HG03571 (cell line): Measurements from ENCODE around the gene ZDHHC8.

Source experiments
- ATAC-seq: cut with Tn5 transposase; IDR thresholded peaks from one replicate; pipeline ENCODE4 v1.9.1; 2021; ENCODE audit not compliant: unreplicated experiment

ZDHHC8 gene

DNA sequence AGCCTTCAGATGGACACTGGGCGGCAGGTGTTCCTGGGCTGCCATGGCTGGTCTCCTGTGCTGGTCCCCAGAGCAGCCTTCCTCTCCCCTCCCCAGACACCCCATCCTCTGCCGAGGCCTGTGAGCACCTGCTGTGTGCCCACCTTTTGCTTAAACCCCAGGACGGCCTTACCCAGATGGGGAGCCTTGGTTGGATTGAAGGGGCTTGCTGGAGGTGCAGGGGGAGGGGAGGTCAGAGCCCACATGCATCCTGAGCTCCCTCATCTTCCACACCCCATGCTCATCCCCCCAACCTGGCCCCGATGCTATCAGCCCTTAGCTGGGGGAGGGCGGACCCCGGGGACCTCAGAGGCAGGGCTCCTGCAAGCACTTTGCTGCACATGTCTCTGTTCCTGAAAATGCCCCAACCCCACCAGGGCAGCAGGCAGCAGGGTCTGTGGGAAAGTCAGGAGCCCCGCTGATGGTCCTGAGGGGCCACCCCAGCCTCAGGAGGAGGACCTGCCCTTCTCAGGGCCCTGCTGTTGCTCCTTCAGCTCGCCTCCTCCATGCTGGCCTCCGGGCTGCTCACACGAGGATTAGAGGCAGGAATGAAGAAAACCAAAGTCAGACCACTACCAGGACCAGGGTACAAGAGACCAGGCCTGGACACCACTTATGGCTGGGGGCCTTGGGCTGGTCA is 60.8 kb downstream of the ZDHHC8 start:
- ATAC-seq: no peak

GRCh38 chr22:20192972-20193760 is 61.6 kb downstream of the ZDHHC8 start:
- ATAC-seq: no peak

GRCh38 chr22:20193761-20194494 is 62.3 kb downstream of the ZDHHC8 start:
- no peak for ATAC-seq

DNA sequence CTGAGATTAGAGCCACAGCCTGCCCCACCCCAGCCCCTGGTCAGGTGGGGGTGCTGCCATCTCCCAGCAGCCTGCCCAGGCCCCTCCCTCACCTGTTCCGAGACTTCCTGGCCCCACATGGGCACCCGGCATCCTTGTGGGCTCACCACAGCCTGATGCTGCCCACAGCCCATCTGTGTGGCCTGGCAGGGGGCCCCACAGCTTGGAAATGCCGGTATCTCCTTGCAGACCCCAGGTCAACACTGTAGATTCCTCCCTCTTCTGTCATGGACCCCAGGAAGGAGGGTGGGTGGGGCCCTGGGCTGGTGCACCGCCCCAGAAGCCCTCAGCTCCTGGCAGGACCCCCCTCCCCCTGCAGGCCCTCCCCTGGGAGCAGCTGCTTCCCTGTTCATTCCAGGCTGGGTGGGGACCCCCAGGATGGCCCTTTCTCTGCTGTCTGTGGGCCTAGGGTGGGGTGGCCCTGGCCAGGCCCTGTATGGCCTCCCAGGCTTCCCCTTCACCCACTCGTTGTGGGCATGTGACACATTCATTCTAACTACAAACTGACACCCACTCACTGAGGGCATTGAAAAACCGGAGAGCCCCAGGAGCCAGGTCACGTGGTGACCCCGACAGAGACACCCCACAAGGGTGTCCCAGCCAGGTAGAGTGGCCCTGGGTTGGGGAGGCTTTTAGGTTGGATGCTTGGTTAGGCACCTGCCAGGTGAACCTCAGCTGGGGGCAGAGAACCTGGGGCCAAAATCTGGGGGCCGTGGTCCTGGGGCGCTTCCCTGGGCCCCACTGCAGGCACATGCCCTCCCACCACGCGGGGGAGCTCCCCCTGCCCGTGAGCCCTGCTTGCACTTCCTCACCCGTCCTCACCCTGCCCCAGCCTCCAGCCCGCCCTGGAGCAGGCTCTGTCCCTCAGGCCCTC is 63.3 kb downstream of the ZDHHC8 start:
- ATAC-seq: no peak

DNA sequence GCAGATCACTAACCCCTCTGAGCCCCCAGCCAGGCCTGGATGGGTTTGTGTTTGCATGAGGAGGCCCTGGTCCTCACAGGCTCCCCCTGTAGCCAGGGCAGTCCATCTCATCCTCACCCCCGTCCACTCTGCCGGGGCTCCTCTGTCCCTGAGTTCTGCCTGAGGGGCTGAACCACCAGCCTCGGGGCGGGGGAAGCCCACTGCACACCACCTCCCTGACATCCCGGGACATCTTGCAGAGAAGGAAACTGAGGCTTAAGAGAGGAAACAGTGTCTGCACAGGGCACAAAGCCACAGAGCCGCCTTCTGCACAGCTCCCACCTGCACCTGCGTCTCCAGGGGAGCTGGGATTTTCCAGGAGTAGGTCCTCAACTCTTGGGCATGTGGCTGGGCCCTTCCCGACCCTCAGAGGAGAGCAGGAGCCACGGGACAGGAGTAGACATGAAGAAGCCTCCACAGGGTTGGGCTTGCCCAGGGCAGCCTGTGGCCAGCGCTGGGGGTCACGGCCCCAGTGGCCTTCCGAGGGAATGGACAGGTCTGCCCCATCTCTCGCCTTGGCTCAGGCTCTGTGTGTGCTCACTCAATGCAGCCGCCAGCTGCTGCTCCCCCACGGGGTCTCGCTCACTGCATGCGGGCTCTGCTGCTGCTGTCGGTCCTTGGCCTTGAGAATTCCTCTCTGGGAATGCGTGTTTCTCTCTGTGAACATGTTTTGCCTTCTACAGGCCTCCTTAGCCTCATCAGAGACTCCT is 64.7 kb downstream of the ZDHHC8 start:
- no peak for ATAC-seq
